NB4 (cell line): ENCODE data around the gene DPP10.

Experiments used
- MYC ChIP-seq: IDR thresholded peaks from 2 replicates; pipeline ENCODE4 v1.6.1; 2011; ENCODE audit warnings: low read depth, low read length
- POLR2A ChIP-seq: IDR thresholded peaks from 2 replicates; pipeline ENCODE4 v1.6.1; 2011; ENCODE audit warnings: mild to moderate bottlenecking; ENCODE audit not compliant: insufficient read length; ENCODE audit errors: extremely low read depth
- TF ChIP-seq, protein P1 (sequence below): IDR thresholded peaks from one replicate; pipeline ENCODE4 v1.5.1; 2012; ENCODE audit warnings: low read depth, low read length
- TF ChIP-seq, protein P2 (sequence below): IDR thresholded peaks from 2 replicates; pipeline ENCODE4 v1.6.1; 2011; ENCODE audit warnings: low read depth, low read length

DNA sequence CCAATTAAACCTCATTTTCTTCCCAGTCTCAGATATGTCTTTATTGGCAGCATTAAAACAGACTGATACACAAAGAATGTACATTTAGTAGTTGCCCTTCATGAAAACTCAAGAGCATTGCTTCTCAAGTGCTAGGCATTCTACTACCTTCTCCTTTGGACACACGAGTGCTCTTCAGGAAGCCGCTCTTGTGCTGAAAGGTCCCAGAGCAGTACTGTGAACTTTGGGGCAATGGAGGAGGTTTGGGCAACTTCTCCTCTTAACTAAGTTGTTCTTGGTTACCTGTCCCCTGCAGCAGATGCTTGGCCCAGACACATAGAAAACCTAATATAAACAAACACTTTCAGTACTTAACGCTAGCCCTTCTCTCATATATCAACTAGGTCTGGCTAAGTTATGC lies 362.8 kb downstream of the DPP10 start:
- TF ChIP-seq, protein P1, sequence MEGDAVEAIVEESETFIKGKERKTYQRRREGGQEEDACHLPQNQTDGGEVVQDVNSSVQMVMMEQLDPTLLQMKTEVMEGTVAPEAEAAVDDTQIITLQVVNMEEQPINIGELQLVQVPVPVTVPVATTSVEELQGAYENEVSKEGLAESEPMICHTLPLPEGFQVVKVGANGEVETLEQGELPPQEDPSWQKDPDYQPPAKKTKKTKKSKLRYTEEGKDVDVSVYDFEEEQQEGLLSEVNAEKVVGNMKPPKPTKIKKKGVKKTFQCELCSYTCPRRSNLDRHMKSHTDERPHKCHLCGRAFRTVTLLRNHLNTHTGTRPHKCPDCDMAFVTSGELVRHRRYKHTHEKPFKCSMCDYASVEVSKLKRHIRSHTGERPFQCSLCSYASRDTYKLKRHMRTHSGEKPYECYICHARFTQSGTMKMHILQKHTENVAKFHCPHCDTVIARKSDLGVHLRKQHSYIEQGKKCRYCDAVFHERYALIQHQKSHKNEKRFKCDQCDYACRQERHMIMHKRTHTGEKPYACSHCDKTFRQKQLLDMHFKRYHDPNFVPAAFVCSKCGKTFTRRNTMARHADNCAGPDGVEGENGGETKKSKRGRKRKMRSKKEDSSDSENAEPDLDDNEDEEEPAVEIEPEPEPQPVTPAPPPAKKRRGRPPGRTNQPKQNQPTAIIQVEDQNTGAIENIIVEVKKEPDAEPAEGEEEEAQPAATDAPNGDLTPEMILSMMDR, result no peak
- no peak for TF ChIP-seq POLR2A
- TF ChIP-seq, protein P2, sequence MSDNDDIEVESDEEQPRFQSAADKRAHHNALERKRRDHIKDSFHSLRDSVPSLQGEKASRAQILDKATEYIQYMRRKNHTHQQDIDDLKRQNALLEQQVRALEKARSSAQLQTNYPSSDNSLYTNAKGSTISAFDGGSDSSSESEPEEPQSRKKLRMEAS, result no peak
- no peak for TF ChIP-seq MYC
